GM12891 (cell line): ENCODE results near the gene CCDC88C.

Source experiments
- PAX5 ChIP-seq: IDR thresholded peaks from 2 replicates; pipeline ENCODE4 v1.6.1; 2011; ENCODE audit warnings: low read length, moderate library complexity, mild to moderate bottlenecking; ENCODE audit not compliant: insufficient read depth, severe bottlenecking
- POLR2A ChIP-seq: IDR thresholded peaks from 2 replicates; pipeline ENCODE4 v1.6.1; 2011; ENCODE audit warnings: low read depth, low read length, control low read depth
- POLR2AphosphoS5 ChIP-seq: IDR thresholded peaks from 2 replicates; pipeline ENCODE4 v1.6.1; 2011; ENCODE audit warnings: low read depth, low read length, control low read depth
- POU2F2 ChIP-seq: IDR thresholded peaks from 2 replicates; pipeline ENCODE4 v1.6.1; 2011; ENCODE audit warnings: low read depth, mild to moderate bottlenecking, control low read depth, low read length, moderate library complexity
- TAF1 ChIP-seq: IDR thresholded peaks from 2 replicates; pipeline ENCODE4 v1.6.1; 2011; ENCODE audit warnings: low read depth, low read length, control low read depth

- no peak for TF ChIP-seq POLR2A
- no peak for TF ChIP-seq POLR2AphosphoS5
- no peak for TF ChIP-seq TAF1
- no peak for TF ChIP-seq POU2F2
- no peak for TF ChIP-seq PAX5
Observed at GRCh38 chr14:91387951-91388381, 29.7 kb downstream of the CCDC88C start.
